Measurements from ENCODE around the gene RRH.

DNA sequence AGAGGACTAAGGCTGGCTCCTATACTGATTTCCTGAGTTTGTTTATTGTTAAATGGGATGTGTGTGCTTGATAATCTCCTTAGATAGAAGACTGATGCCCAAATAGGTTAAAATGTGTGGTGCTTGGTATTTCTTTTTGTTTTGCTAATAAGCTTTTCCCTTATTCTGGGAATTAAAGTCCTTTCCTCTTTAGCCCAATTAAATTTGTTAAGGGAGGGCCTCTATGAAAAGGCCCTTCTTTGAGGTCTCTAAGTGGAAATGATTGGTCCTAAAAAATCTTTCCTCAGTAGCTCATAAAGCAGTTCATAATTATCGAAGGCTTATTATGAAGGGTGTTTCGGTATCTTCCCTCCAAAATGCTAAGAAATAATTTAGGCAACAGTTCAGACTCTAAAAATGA lies at the start of gene RRH:
- TF ChIP-seq, protein P1, sequence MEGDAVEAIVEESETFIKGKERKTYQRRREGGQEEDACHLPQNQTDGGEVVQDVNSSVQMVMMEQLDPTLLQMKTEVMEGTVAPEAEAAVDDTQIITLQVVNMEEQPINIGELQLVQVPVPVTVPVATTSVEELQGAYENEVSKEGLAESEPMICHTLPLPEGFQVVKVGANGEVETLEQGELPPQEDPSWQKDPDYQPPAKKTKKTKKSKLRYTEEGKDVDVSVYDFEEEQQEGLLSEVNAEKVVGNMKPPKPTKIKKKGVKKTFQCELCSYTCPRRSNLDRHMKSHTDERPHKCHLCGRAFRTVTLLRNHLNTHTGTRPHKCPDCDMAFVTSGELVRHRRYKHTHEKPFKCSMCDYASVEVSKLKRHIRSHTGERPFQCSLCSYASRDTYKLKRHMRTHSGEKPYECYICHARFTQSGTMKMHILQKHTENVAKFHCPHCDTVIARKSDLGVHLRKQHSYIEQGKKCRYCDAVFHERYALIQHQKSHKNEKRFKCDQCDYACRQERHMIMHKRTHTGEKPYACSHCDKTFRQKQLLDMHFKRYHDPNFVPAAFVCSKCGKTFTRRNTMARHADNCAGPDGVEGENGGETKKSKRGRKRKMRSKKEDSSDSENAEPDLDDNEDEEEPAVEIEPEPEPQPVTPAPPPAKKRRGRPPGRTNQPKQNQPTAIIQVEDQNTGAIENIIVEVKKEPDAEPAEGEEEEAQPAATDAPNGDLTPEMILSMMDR (IDR thresholded peaks at IDR 0.05), result no peak
- no peak for TF ChIP-seq POLR2A (IDR thresholded peaks at IDR 0.05)
